ENCODE data around the gene NDUFS8.
A peak's percentile ranks its signal among the peaks of the same experiment; 100 is the strongest.

Gene NDUFS8

DNA sequence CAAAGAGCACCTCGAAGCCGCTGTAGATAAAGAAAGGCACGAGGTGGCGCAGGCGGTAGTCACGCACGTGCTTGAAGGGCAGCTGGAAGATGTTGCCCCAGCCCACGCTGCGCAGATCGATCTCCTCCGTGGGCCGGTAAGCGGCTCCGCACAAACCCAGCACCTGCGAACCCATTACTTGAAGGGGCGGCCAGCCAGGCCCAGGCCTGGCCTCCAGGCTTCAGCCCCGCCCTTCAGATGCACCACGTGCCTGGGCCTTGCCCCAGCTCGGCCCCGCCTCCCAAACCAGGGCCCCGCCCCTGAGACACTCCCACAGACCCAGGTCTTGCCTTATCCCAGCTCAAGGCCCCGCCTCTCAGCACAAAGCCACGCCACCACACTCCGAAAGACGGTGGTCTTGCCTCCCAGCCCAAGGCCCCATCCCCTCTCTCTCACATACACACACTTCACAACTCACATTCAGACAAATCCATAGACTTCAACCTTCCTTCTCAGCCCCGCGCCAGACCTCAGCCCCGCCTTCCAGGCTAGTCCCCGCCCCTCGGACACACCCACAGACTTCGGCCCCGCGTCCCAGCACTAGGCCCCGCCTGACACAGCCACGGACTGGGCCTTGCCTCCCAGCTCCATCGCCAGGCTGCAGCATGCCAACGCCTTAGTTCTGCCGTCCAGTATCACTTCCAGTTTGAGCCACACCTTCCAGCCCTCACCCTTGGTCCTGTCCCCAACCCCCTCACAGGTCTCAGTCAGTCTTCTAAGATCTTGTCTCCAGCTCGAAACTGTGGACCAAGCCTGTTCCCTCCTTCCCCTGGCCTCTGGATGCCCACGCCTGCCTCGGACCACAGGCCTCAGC, 33.6 kb upstream of the NDUFS8 start:
- in situ Hi-C loops (cut with HindIII; ENCODE audit: low pct_unique_long_range_greater_than_20kb, low sequenced_read_pairs): no loop called here
- DNase-seq (ENCODE audit: low read depth in 1 of 2, low spot score in 1 of 2): peak; percentile 88 to 97
- TF ChIP-seq JUND (IDR thresholded peaks at IDR 0.05; ENCODE audit: low read depth): no peak

DNA sequence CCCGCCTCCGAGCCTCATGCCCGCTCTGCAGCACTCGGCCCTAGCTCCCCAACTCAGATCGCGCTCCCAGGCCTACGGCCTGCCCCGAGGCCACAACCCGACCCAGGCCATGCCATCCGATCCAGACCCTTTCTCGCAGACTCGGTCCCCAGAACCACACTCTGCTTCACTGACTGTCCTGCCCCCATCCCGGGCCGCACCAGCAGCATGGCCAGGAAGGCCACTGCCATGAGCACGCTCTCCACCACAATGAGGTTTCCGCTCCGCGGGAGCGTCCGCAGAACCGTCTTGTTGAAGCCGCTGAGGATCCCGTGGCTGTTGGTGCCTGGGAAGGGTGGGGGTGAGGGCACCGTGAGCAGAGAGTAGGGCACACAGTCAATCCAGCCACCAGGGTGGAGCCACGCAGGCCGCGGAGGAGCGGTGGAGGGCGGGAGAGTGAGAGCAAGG, 33.0 kb upstream of the NDUFS8 start:
- no peak for TF ChIP-seq JUND (IDR thresholded peaks at IDR 0.05; ENCODE audit: low read depth)
- DNase-seq (ENCODE audit: low read depth in 1 of 2, low spot score in 1 of 2): no peak
- in situ Hi-C loops (cut with HindIII; ENCODE audit: low pct_unique_long_range_greater_than_20kb, low sequenced_read_pairs): no loop called here

DNA sequence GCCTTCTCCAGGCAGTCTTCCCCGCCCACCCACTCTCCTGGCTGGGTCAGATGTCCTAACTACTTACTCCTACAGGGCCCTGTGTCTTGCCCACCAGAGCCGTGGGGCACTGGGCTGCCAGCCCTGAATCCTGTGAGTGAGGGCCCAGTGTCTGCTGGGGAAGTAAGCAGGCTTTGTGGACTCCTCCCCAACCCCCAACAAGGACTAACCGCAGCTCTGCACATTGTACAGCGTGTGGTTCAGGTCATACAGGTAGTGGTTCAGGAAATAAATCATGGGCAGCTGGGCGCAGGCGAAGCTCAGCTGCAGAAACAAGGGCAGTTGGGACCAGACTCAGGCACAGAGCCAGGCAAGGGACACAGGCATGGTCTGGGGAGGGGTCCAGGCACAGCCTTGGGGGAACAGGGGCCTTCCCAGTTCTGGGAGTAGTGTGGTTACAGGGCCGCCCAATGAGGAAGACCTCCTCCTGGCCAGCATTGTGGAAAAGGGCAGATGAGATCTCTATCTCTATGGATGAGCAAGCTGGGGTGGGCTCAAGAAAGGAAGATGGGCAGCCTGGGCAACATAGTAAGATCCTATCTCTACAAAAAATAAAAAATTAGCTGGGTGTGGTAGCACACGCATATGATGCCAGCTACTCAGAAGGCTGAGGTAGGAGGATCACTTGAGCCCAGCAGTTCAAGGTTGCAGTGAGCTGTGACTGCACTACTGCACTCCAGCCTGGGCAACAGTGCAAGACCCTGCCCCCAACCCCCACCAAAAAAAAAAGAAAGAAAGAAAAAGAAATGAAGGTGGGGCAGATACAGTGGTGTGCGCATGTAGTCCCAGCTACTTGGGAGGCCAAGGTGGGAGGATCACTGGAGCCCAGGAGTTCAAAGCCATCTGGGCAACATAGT, 32.1 kb upstream of the NDUFS8 start:
- in situ Hi-C loops (cut with HindIII; ENCODE audit: low pct_unique_long_range_greater_than_20kb, low sequenced_read_pairs): no loop called here
- DNase-seq (ENCODE audit: low read depth in 1 of 2, low spot score in 1 of 2): no peak
- no peak for TF ChIP-seq JUND (IDR thresholded peaks at IDR 0.05; ENCODE audit: low read depth)

DNA sequence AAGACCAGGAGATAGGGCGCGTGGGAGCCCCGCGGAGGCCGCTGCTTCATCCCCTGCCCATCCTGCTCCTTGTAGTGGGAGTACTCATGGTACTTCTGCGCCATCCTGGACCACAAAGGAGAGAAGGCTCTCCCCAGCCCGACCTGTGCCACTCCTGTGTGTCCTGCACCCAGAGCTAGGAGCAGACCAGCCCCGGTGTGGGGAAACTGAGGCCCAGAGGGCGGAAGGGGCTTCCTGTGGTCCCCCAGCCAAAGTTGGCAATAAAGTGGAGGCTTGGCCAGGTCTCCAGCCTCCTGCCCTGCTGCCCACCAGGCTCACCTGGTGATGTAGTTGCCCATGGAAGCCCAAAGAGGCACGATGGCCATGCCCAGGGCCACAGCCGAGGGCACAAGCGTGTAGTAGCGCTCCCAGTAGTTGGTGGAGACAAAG, 31.3 kb upstream of the NDUFS8 start:
- in situ Hi-C loops (cut with HindIII; ENCODE audit: low pct_unique_long_range_greater_than_20kb, low sequenced_read_pairs): no loop called here
- no peak for TF ChIP-seq JUND (IDR thresholded peaks at IDR 0.05; ENCODE audit: low read depth)
- no peak for DNase-seq (ENCODE audit: low read depth in 1 of 2, low spot score in 1 of 2)

DNA sequence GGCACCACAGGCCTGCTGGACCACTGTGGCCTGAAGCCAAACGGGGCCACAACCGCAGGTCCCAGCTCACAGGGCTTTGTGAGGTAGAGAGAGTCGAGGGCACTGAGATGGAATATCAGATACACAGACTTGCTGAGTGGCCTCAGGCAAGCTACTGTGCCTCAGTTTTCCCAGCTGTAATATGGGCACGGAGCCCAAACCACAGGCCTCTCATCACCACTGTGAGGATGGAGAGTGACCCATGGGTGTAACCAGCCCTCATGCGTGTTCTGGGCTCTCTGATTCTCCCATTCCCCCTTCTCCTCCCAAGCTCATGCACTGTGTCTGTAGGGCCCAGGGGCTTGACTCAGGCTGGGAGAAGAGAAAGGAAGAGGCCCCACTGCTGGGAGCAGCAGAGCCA, 30.8 kb upstream of the NDUFS8 start:
- no peak for DNase-seq (ENCODE audit: low read depth in 1 of 2, low spot score in 1 of 2)
- TF ChIP-seq JUND (IDR thresholded peaks at IDR 0.05; ENCODE audit: low read depth): no peak
- in situ Hi-C loops (cut with HindIII; ENCODE audit: low pct_unique_long_range_greater_than_20kb, low sequenced_read_pairs): no loop called here

DNA sequence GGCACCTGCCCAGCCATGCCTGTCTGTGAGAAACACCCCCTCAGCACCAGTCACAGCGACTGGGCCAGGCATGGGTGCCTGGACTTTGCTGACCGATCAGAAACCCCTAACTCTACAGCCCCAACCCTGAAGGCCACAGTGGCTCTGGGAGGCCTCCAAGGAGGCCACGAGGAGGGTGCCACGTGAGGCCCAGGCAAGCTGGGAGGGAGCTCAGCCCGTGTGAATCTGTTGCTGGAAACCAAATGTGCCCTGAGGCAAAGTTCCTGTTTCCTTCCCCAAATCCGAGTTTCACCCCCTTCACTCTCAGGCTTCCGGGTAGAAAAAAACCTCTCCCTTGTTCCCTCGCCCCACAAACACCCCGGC, 27.9 kb upstream of the NDUFS8 start:
- no peak for DNase-seq (ENCODE audit: low read depth in 1 of 2, low spot score in 1 of 2)
- no peak for TF ChIP-seq JUND (IDR thresholded peaks at IDR 0.05; ENCODE audit: low read depth)
- in situ Hi-C loops (cut with HindIII; ENCODE audit: low pct_unique_long_range_greater_than_20kb, low sequenced_read_pairs): no loop called here

DNA sequence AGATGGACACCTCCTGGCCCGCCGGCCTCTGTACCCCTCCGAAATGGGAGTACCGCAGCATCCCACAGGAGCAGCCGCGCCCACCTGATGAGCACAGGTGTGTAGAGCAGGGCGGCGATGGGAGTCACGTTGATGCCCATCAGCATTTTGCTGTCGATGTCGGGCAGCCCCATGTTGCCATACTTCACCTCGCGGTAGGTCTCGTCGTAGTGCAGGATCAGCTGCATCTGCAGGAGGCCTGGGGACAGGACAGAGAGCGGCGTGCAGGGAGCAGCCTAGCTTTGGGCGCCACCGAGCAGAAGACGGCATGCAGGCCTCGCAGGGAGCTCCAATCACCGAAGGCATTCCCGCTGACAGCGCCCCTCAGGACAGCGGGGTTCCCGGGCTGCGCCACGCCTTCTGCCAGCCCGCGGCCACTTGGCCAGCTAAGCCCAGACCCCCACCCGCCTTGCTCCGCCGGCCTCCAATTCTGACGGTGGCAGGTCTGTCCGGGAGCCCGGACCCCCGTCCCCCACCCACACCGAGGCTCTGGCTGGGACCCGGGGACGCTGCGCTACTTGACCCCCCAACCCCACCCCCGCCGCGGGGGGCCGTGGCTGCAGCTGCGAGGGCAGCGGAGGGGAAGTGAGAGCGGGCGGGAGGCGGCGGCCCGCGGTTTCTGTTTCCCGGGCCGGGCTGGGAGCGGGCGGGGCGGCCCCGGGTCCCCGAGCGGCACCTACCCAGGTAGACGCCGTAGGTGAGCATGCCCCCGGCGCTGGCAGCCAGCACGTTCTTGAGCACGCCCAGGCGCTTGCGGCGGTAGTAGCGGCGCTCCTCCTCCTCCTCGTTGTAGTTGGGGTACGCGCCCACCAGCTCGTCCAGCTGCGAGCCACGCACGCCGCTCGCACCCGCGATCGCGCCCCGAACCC, 27.3 kb upstream of the NDUFS8 start:
- no peak for TF ChIP-seq JUND (IDR thresholded peaks at IDR 0.05; ENCODE audit: low read depth)
- in situ Hi-C loops (cut with HindIII; ENCODE audit: low pct_unique_long_range_greater_than_20kb, low sequenced_read_pairs): no loop called here
- peak in 1 of 2 experiments; percentile 64 for DNase-seq (ENCODE audit: low read depth in 1 of 2, low spot score in 1 of 2)

DNA sequence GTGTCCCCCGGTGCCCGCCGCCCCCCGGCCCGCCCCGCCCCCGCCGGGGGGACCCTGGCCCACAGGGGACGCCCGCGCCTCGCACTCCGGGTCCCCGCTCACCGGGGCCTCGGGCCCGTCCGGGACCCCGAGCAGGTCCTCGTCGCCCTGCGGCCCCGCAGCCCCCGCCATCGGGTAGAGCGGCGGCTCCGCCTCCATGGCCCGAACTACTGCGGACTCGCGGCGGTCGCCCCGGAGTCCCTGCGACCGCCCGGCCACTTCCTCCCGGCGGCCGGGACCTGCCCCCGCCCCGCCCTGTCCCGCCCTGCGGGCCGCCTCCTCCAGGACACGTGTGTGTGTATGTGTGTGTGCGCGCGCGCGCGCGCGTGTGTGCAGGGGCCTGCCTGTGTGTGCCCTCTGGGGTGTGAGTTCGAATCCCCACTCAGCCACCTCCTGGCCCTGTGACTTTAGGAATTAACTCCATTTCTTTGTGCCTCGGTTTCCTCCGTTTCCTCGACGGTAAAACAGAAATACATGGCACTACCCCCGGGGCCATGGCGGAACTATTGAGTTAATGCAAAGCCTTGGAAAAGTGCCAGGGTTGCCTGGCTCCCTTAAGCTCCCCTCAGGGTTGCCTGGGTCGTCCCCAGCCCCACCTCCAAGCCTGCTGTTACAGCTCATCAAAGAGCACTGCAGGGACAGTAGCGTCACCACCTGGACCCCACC, 26.5 kb upstream of the NDUFS8 start, which contains the start of gene UNC93B1:
Gene UNC93B1 (minus strand): TSS at position 252 of the 705 bp plus-strand sequence. CDS start 54 bp downstream, at position 198.
- in situ Hi-C loops (cut with HindIII; ENCODE audit: low pct_unique_long_range_greater_than_20kb, low sequenced_read_pairs): no loop called here
- no peak for TF ChIP-seq JUND (IDR thresholded peaks at IDR 0.05; ENCODE audit: low read depth)
- peak; percentile 75 to 95 for DNase-seq (ENCODE audit: low read depth in 1 of 2, low spot score in 1 of 2)

DNA sequence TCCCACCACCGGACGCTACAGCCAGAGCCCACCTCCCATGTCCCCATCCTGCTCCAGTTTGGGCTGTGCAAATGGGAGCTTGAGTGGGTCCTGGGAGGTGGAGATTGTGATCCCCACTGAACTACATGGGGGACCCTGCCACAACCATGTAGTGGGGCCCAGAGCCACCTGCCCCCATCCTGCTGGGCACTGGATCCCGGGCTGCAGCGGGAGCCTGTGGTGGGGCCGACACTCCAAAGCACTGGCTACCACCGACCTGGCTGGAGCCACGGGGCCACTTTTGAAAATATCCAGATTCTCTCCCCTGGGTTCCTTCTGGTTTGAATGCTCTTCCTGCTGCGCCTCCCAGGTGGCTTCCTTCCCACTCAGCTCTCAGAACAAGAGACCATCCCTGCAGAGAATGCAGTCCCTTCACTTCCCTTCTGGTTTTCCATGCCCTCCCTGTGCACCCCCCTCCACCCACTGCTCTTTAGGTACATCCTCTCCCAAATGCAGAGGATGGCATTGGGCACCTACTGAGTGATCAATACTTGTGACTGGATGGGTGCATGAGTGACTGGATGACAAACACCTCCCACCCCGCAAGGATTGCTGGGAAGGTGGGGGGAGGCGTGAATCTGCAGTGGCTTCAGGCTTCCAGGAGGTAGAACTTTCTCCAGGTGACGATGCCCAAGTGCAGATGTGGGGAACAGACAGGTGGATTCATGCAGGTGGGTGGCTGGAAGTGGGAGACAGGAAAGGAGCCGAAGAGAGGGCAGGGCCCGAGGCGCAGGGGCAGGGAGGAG, 25.7 kb upstream of the NDUFS8 start:
- DNase-seq (ENCODE audit: low read depth in 1 of 2, low spot score in 1 of 2): peak; percentile 87 to 99
- no peak for TF ChIP-seq JUND (IDR thresholded peaks at IDR 0.05; ENCODE audit: low read depth)
- in situ Hi-C loops (cut with HindIII; ENCODE audit: low pct_unique_long_range_greater_than_20kb, low sequenced_read_pairs): no loop called here

DNA sequence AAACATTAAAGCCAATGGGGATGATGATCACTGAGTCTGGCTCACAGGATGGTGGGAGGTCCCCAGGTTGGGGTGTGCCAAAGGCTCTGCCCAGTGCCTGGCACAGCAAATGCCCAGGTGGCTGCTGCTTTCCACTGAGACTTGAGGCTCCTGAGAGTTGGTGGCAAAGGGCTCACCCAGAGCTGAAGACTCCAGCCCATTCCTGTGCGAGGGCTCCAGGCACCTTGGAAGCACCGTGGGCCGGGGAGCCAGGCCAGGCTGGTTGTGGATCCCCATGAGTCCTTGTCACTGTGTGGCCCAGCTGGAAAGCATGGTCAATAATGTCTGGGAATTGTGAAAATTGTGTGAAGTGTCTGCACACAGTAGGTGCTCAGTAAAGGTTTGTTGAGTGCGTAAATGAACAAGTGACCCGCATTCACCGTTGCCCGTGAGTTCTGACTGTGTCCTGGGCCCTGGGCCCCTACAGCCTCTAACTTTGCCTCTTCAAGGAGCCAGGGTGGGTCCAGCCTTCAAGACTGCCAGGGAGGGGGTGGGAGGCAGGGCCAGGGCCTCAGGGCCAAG, 23.8 kb upstream of the NDUFS8 start:
- no peak for DNase-seq (ENCODE audit: low read depth in 1 of 2, low spot score in 1 of 2)
- in situ Hi-C loops (cut with HindIII; ENCODE audit: low pct_unique_long_range_greater_than_20kb, low sequenced_read_pairs): no loop called here

More for the DNA sequence above, 23.8 kb upstream of the NDUFS8 start:
- no peak for TF ChIP-seq JUND (IDR thresholded peaks at IDR 0.05; ENCODE audit: low read depth)

Measured in T47D (cell line).